ENCODE data around the gene AUTS2. TPM values are rescaled to one million over a fixed set of nuclear protein-coding genes. Genes with fewer than 3 reads are reported as not detected.

The AUTS2 gene
- polyA plus RNA-seq, 3 donors, result 0.08 to 0.35 TPM; not detected in 1

DNA sequence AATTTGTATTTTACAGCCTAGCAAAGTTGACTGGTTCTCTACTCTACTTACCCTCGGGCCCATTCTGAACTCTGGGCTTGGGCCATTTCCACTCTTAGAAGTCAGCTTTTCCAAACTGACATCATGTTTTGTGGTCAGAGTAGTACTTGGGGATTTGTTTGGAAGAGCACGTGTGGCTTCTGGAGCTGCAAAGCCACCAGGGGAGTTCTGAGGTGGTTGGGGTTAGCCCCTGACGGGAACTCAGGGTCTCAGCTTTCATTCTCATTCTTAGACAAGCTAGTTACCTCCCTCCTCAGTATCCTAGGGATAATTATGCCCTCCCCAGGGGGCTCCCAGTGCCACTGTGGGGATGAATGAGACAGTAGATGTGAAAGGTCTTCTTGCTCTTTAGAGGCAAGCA is 886.0 kb downstream of the AUTS2 start:
- no peaks in the 10 kb centered on the region for H3K4me1 Mint-ChIP-seq
- DNase-seq, result no peak
- no peak overlapping the region for H3K4me3 Mint-ChIP-seq
- no peaks in the 10 kb centered on the region for H3K27me3 ChIP-seq (ENCODE audit: control insufficient read depth in 2 of 2, insufficient read depth in 2 of 2, low read length in 2 of 2)
- intact Hi-C loops (cut with micrococcal nuclease), result no loop called here
- peaks cover 0 to 1% (median 0%) of the 10 kb centered on the region in 3 donors for H3K27me3 Mint-ChIP-seq (ENCODE audit: low read depth in 3 of 3)
- H3K36me3 ChIP-seq (replicated peaks in 1 of 2; ENCODE audit: control insufficient read depth in 1 of 2, insufficient read depth in 2 of 2, low read length in 2 of 2), result no peaks in the 10 kb centered on the region
- H3K27ac Mint-ChIP-seq, result no peak overlapping the region
- no peak overlapping the region for H2AFZ ChIP-seq (ENCODE audit: insufficient read depth, low read depth, low read length, poor library complexity, severe bottlenecking)
- no peak overlapping the region for H3K27ac ChIP-seq (ENCODE audit: low read depth in 1 of 2, low read length in 2 of 2)
- 100% methylated on average over 1 of the region's 3 CpGs for WGBS (ENCODE audit: insufficient coverage)
- no peak overlapping the region for H3K4me2 ChIP-seq (replicated peaks; ENCODE audit: extremely low read depth, low read length, poor library complexity, severe bottlenecking)
- H3K4me1 ChIP-seq (ENCODE audit: control insufficient read depth in 1 of 2, insufficient read depth in 2 of 2, low read length in 2 of 2), result no peaks in the 10 kb centered on the region
- H3K36me3 Mint-ChIP-seq, result no peaks in the 10 kb centered on the region
- peaks cover 7 to 32% of the 10 kb centered on the region in 2 donors for H3K9me3 ChIP-seq (replicated peaks in 1 of 2; ENCODE audit: control insufficient read depth in 1 of 2, insufficient read depth in 1 of 2, low read length in 2 of 2)
- H4K20me1 ChIP-seq (ENCODE audit: insufficient read depth, low read length), result no peaks in the 10 kb centered on the region
- TF ChIP-seq, protein P1, sequence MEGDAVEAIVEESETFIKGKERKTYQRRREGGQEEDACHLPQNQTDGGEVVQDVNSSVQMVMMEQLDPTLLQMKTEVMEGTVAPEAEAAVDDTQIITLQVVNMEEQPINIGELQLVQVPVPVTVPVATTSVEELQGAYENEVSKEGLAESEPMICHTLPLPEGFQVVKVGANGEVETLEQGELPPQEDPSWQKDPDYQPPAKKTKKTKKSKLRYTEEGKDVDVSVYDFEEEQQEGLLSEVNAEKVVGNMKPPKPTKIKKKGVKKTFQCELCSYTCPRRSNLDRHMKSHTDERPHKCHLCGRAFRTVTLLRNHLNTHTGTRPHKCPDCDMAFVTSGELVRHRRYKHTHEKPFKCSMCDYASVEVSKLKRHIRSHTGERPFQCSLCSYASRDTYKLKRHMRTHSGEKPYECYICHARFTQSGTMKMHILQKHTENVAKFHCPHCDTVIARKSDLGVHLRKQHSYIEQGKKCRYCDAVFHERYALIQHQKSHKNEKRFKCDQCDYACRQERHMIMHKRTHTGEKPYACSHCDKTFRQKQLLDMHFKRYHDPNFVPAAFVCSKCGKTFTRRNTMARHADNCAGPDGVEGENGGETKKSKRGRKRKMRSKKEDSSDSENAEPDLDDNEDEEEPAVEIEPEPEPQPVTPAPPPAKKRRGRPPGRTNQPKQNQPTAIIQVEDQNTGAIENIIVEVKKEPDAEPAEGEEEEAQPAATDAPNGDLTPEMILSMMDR (IDR thresholded peaks at IDR 0.05), result no peak
- H3K4me3 ChIP-seq (replicated peaks in 1 of 3; ENCODE audit: low read depth in 2 of 3, low read length in 3 of 3), result no peak overlapping the region
- no peaks in the 10 kb centered on the region for H3K79me2 ChIP-seq (ENCODE audit: insufficient read depth, low read length)
- H3K9me3 Mint-ChIP-seq, result peaks cover 12 to 28% (median 21%) of the 10 kb centered on the region in 7 donors
- no peak overlapping the region for H3K9ac ChIP-seq (ENCODE audit: insufficient read depth, low read length, poor library complexity, severe bottlenecking)

DNA sequence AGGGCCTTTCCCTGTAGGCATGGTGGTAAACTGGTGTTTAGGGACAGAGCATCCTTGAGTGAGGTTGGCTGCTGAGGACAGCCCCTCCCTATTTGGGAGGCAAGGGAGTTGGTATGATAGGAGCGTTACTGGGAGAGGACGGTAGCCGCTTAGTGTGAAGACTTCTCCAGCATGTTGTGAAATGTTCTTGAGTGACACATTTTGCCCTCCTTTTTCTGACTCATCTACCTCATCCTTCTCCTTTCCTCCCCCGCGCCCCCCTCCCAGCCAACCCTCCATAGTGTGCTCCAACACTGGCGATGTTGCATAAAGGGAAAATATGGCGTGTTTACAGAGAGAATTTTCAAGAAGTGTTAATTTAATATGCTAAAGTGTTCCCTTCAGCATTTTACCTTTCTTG is 888.7 kb downstream of the AUTS2 start:
- Histone ChIP-seq H3K4me1 (ENCODE audit: control insufficient read depth in 1 of 2, insufficient read depth in 2 of 2, low read length in 2 of 2) (no peaks in the 10 kb centered on the region), H3K9ac (ENCODE audit: insufficient read depth, low read length, poor library complexity, severe bottlenecking) (no peak overlapping the region), H3K4me3 (replicated peaks in 1 of 3; ENCODE audit: low read depth in 2 of 3, low read length in 3 of 3) (no peak overlapping the region), H3K4me2 (replicated peaks; ENCODE audit: extremely low read depth, low read length, poor library complexity, severe bottlenecking) (no peak overlapping the region), H3K9me3 (replicated peaks in 1 of 2; ENCODE audit: control insufficient read depth in 1 of 2, insufficient read depth in 1 of 2, low read length in 2 of 2) (peaks cover 7 to 32% of the 10 kb centered on the region in 2 donors), H3K36me3 (replicated peaks in 1 of 2; ENCODE audit: control insufficient read depth in 1 of 2, insufficient read depth in 2 of 2, low read length in 2 of 2) (no peaks in the 10 kb centered on the region), H4K20me1 (ENCODE audit: insufficient read depth, low read length) (no peaks in the 10 kb centered on the region), H3K79me2 (ENCODE audit: insufficient read depth, low read length) (no peaks in the 10 kb centered on the region), H3K27ac (ENCODE audit: low read depth in 1 of 2, low read length in 2 of 2) (no peak overlapping the region), H2AFZ (ENCODE audit: insufficient read depth, low read depth, low read length, poor library complexity, severe bottlenecking) (no peak overlapping the region), H3K27me3 (ENCODE audit: control insufficient read depth in 2 of 2, insufficient read depth in 2 of 2, low read length in 2 of 2) (no peaks in the 10 kb centered on the region)
- peaks cover 12 to 25% (median 18%) of the 10 kb centered on the region in 7 donors for H3K9me3 Mint-ChIP-seq
- TF ChIP-seq, protein P1 (IDR thresholded peaks at IDR 0.05), result no peak
- WGBS (ENCODE audit: insufficient coverage), result no CpG with 5 or more reads among the region's 7 CpGs
- peaks cover 0 to 1% (median 0%) of the 10 kb centered on the region in 3 donors for H3K27me3 Mint-ChIP-seq (ENCODE audit: low read depth in 3 of 3)
- no peaks in the 10 kb centered on the region for H3K4me1 Mint-ChIP-seq
- H3K36me3 Mint-ChIP-seq, result no peaks in the 10 kb centered on the region
- no peak overlapping the region for H3K27ac Mint-ChIP-seq
- H3K4me3 Mint-ChIP-seq, result no peak overlapping the region
- intact Hi-C loops (cut with micrococcal nuclease), result no loop called here
- no peak for DNase-seq

All from CD14-positive monocyte (primary cell).